Loucy (cell line): ENCODE measurements around the gene TMEM42.

Experiments used
- H2AFZ ChIP-seq: fragments of 200-600 bp; sonication (generic); 2 replicates; pipeline ENCODE4 v1.6.0; 2016; ENCODE audit warnings: antibody characterized with exemption, mild to moderate bottlenecking, low read length, moderate library complexity
- H3F3A ChIP-seq: fragments of 200-600 bp; 2 replicates; pipeline ENCODE4 v1.6.0; 2016; ENCODE audit warnings: antibody characterized with exemption, low read depth, mild to moderate bottlenecking
- H3K27me3 ChIP-seq: fragments of 200-600 bp; sonication (generic); 2 replicates; pipeline ENCODE4 v1.6.1; 2014; ENCODE audit warnings: low read length, mild to moderate bottlenecking; ENCODE audit not compliant: insufficient read depth, poor library complexity, severe bottlenecking
- H3K36me3 ChIP-seq: fragments of 200-600 bp; sonication (generic); 2 replicates; pipeline ENCODE4 v1.6.1; 2016; ENCODE audit warnings: low read length; ENCODE audit not compliant: insufficient read depth
- H3K4me1 ChIP-seq: fragments of 200-600 bp; sonication (generic); 2 replicates; pipeline ENCODE4 v1.5.1; 2014; ENCODE audit warnings: low read length, mild to moderate bottlenecking; ENCODE audit not compliant: insufficient read depth, poor library complexity, severe bottlenecking
- H3K4me2 ChIP-seq: fragments of 200-600 bp; sonication (generic); 2 replicates; pipeline ENCODE4 v1.6.0; 2014; ENCODE audit warnings: antibody characterized with exemption, low read length, low read depth, mild to moderate bottlenecking; ENCODE audit not compliant: poor library complexity, severe bottlenecking
- H3K4me3 ChIP-seq: fragments of 200-600 bp; sonication (generic); 2 replicates; pipeline ENCODE4 v1.5.1; 2014; ENCODE audit warnings: low read length, mild to moderate bottlenecking, mixed read lengths; ENCODE audit not compliant: poor library complexity, severe bottlenecking
- H3K79me2 ChIP-seq: fragments of 200-600 bp; sonication (generic); 2 replicates; pipeline ENCODE4 v1.6.1; 2014; ENCODE audit warnings: low read length; ENCODE audit not compliant: insufficient read depth
- H3K9ac ChIP-seq: fragments of 200-600 bp; sonication (generic); 2 replicates; pipeline ENCODE4 v1.6.0; 2014; ENCODE audit warnings: mild to moderate bottlenecking, low read depth, low read length, moderate library complexity; ENCODE audit not compliant: poor library complexity, severe bottlenecking
- H3K9me2 ChIP-seq: fragments of 200-600 bp; sonication (generic); replicated peaks from 2 replicates; pipeline ENCODE4 v1.6.1; 2016; ENCODE audit warnings: low read depth, low read length, mixed read lengths
- H3K9me3 ChIP-seq: fragments of 200-600 bp; sonication (generic); 2 replicates; pipeline ENCODE4 v1.6.1; 2014; ENCODE audit warnings: mild to moderate bottlenecking, antibody characterized with exemption, low read length, low read depth; ENCODE audit not compliant: insufficient read depth
- H4K20me1 ChIP-seq: fragments of 200-600 bp; sonication (generic); 2 replicates; pipeline ENCODE4 v1.6.0; 2014; ENCODE audit warnings: antibody characterized with exemption, low read length, mild to moderate bottlenecking; ENCODE audit not compliant: insufficient read depth, poor library complexity, severe bottlenecking
- CTCF ChIP-seq: fragments of 200-600 bp; sonication (generic); conservative IDR thresholded peaks from 2 replicates; pipeline ENCODE4 v1.5.1; 2014; ENCODE audit warnings: mild to moderate bottlenecking, antibody characterized with exemption, low read length
- EZH2phosphoT487 ChIP-seq: fragments of 200-600 bp; IDR thresholded peaks from 2 replicates; pipeline ENCODE4 v1.6.1; 2018; ENCODE audit warnings: antibody characterized with exemption, mild to moderate bottlenecking, moderate library complexity, borderline replicate concordance

TMEM42 gene

GRCh38 chr3:44913868-44914468 lies 52.3 kb downstream of the TMEM42 start:
- Histone ChIP-seq H3K36me3 (no peaks in the 10 kb centered on the region), H3F3A (no peaks in the 10 kb centered on the region), H3K27me3 (no peaks in the 10 kb centered on the region), H3K4me3 (no peak overlapping the region), H3K9ac (no peak overlapping the region), H3K4me1 (no peaks in the 10 kb centered on the region), H3K9me3 (no peaks in the 10 kb centered on the region; the same call in 1 of the 2 replicates), H4K20me1 (no peaks in the 10 kb centered on the region), H3K4me2 (no peak overlapping the region), H3K79me2 (no peaks in the 10 kb centered on the region), H2AFZ (no peak overlapping the region), H3K9me2 (no peaks in the 10 kb centered on the region)
- peak; percentile 90 for TF ChIP-seq CTCF
- no peak for TF ChIP-seq EZH2phosphoT487

DNA sequence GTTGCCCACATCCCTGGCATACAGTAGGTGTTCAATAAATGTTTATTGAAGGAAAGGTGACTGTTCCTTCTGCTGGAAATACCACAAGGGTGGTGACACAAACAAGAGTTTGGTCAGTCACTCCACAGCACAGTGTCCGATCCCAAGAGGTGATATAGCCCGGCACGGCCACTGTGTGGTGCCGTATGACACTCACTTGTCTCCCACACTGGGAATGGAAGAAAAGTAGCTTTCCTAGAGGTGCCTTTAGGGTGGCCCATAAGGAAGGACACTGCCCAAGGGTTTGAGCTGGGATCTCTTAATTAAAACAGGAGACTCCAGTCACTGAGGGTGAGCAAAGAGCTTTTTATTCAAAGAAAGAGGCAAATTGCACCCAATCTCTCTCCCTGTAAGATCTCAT lies 53.2 kb downstream of the TMEM42 start:
- no peaks in the 10 kb centered on the region for H3F3A ChIP-seq
- H3K4me1 ChIP-seq, result no peaks in the 10 kb centered on the region
- no peaks in the 10 kb centered on the region for H3K36me3 ChIP-seq
- H3K9me3 ChIP-seq, result no peaks in the 10 kb centered on the region
- no peak overlapping the region for H3K4me3 ChIP-seq
- no peak overlapping the region for H2AFZ ChIP-seq
- no peaks in the 10 kb centered on the region for H3K9me2 ChIP-seq
- no peak overlapping the region for H3K4me2 ChIP-seq
- TF ChIP-seq EZH2phosphoT487 (no peak), CTCF (peak; percentile 57)
- H4K20me1 ChIP-seq, result no peaks in the 10 kb centered on the region
- no peaks in the 10 kb centered on the region for H3K27me3 ChIP-seq
- H3K79me2 ChIP-seq, result no peaks in the 10 kb centered on the region
- H3K9ac ChIP-seq, result no peak overlapping the region
